HEK293T (cell line): Measurements from ENCODE around the gene GRB7.

Source experiments
- CTCF ChIA-PET: fragments of 350-600 bp; formaldehyde crosslinking; extraction: SDS; loops from one replicate; lab custom pipeline; 2021; ENCODE audit warnings: antibody characterized with exemption, inconsistent platforms; lab: Yijun Ruan, JAX
- POLR2A ChIA-PET: fragments of 350-600 bp; formaldehyde crosslinking; extraction: SDS; loops from one replicate; lab custom pipeline; 2020; ENCODE audit warnings: antibody characterized with exemption, inconsistent platforms; lab: Yijun Ruan, JAX
- DNase-seq: peaks from one replicate; pipeline ENCODE4 v3.0.0; 2012; ENCODE audit warnings: mixed read lengths; ENCODE audit errors: extremely low spot score
- ARNT ChIP-seq: fragments of 450-650 bp; IDR thresholded peaks from 2 replicates; pipeline ENCODE4 v1.6.1; 2017; ENCODE audit warnings: mild to moderate bottlenecking
- BHLHE40 ChIP-seq: fragments of 450-650 bp; IDR thresholded peaks from 2 replicates; pipeline ENCODE4 v1.6.1; 2016; ENCODE audit warnings: mild to moderate bottlenecking, moderate library complexity, borderline replicate concordance
- CTBP1 ChIP-seq: fragments of 450-650 bp; IDR thresholded peaks from 2 replicates; pipeline ENCODE4 v1.6.1; 2016; ENCODE audit warnings: borderline replicate concordance
- ELF4 ChIP-seq: fragments of 450-650 bp; IDR thresholded peaks from 2 replicates; pipeline ENCODE4 v1.6.1; 2017; ENCODE audit warnings: antibody characterized with exemption
- FOXA1 ChIP-seq: fragments of 450-650 bp; IDR thresholded peaks from 2 replicates; pipeline ENCODE4 v1.6.1; 2016; ENCODE audit warnings: mild to moderate bottlenecking
- FOXK2 ChIP-seq: fragments of 450-650 bp; IDR thresholded peaks from 2 replicates; pipeline ENCODE4 v1.6.1; 2016; ENCODE audit warnings: mild to moderate bottlenecking
- FOXM1 ChIP-seq: fragments of 450-650 bp; IDR thresholded peaks from 2 replicates; pipeline ENCODE4 v1.6.1; 2017; ENCODE audit warnings: mild to moderate bottlenecking, borderline replicate concordance
- HDGF ChIP-seq: fragments of 450-650 bp; IDR thresholded peaks from 2 replicates; pipeline ENCODE4 v1.6.1; 2017; ENCODE audit warnings: antibody characterized with exemption, borderline replicate concordance
- L3MBTL2 ChIP-seq: fragments of 450-650 bp; conservative IDR thresholded peaks from 2 replicates; pipeline ENCODE4 v1.6.1; 2016; ENCODE audit warnings: mild to moderate bottlenecking
- LEF1 ChIP-seq: fragments of 450-650 bp; IDR thresholded peaks from 2 replicates; pipeline ENCODE4 v1.6.1; 2017; ENCODE audit warnings: mild to moderate bottlenecking, borderline replicate concordance
- NFRKB ChIP-seq: fragments of 450-650 bp; IDR thresholded peaks from 2 replicates; pipeline ENCODE4 v1.6.1; 2016; ENCODE audit warnings: mild to moderate bottlenecking, moderate library complexity
- SP1 ChIP-seq: fragments of 450-650 bp; IDR thresholded peaks from 2 replicates; pipeline ENCODE4 v1.6.1; 2017
- SUZ12 ChIP-seq: fragments of 450-650 bp; IDR thresholded peaks from 2 replicates; pipeline ENCODE4 v1.6.1; 2016; ENCODE audit warnings: mild to moderate bottlenecking
- TARDBP ChIP-seq: fragments of 450-650 bp; IDR thresholded peaks from 2 replicates; pipeline ENCODE4 v1.6.1; 2016
- ZNF384 ChIP-seq: fragments of 450-650 bp; IDR thresholded peaks from 2 replicates; pipeline ENCODE4 v1.6.1; 2016
- TF ChIP-seq, protein P1 (sequence below): fragments of 450-650 bp; IDR thresholded peaks from 2 replicates; pipeline ENCODE4 v1.6.1; 2016

GRB7 gene

DNA sequence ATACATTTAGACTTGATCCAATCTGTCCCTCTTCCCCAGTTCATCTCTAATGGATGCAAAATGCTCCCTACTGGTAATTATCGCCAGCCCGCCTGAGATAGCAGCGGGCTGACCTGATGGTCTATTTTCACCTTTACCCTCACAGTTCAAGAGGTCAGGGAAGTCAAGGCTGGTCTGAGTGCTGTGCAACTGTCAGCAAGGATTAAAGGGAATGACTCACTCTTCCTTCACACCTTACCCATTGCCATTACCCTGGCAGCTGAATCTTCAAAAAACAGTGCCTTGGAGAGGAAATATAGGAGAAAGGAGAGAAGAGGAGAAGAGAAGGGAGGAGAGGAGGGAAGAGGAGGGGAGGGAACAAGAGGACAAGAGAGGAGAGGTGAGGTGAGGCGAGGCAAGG, 36.3 kb downstream of the GRB7 start:
- DNase-seq = no peak
- ChIA-PET CTCF (no interaction called here), POLR2A (no interaction called here)
- TF ChIP-seq TARDBP (no peak), FOXK2 (no peak)
- TF ChIP-seq, protein P1, sequence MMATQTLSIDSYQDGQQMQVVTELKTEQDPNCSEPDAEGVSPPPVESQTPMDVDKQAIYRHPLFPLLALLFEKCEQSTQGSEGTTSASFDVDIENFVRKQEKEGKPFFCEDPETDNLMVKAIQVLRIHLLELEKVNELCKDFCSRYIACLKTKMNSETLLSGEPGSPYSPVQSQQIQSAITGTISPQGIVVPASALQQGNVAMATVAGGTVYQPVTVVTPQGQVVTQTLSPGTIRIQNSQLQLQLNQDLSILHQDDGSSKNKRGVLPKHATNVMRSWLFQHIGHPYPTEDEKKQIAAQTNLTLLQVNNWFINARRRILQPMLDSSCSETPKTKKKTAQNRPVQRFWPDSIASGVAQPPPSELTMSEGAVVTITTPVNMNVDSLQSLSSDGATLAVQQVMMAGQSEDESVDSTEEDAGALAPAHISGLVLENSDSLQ = no peak

GRCh38 chr17:39775031-39775430, 37.3 kb downstream of the GRB7 start:
- ChIA-PET CTCF (no interaction called here), POLR2A (no interaction called here)

DNA sequence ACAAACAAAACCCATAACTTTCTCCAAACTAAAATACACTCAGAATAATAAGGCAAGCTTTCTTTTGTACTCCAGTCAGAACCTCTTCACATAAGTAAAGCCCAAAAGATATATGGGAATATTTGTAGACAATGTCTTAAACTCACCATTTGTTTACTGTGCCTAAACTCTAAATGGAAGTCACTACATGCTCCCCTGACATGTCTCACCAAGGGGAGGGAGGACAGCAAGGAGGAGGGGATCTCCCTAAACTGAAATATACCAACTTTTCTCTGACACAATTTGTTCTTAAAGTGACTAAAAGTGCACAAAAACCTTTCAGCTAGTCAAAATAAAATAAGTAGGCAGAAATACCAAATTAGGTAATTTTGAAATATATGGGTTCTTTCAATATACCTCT, 38.5 kb downstream of the GRB7 start:
- ChIA-PET CTCF (no interaction called here), POLR2A (no interaction called here)
- no peak for DNase-seq
- TF ChIP-seq FOXM1 (no peak), HDGF (no peak)

More at GRCh38 chr17:39775031-39775430, 37.3 kb downstream of the GRB7 start:
- TF ChIP-seq FOXA1 (no peak), LEF1 (no peak), FOXM1 (no peak), ZNF384 (no peak), ELF4 (no peak), SUZ12 (no peak), TARDBP (no peak), FOXK2 (no peak)
- no peak for DNase-seq

DNA sequence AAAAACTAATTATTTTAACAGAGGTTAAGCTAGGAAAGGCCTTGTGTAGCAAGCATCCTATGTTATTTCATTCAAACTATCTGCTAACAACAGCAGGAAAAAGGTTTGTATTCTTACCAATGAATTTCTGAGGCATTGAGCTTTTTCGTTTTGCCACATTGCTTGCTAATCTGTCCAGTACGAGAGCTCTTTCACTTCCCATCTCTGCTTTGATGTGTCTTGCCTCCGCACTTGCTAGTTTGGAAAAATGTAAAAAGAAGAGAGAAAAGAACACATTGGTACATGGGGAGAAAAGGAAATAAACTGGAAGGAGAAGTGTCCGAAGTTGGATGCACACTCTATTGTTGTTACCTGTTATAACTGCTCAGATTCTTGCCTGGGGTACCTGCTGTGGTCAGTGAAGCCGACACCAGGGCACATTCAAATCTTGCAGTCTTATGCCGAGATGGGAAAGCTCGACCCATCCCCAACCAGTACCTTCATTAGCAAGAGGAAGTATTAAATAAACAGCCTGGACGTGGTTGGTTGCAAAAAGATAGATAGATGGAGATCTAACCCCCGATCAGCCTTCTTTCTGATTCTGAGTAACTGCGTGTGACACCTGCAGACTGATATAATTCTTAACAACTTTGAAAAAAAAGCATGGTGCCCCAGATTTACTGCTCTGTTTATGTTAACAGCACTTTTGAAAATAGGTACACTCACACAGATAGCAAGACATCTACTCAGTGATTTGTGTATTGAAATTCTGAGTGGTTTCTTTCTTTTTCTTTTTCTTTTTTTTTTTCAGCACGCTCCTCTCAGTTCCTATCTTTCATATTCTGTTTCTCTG, 40.0 kb downstream of the GRB7 start:
- DNase-seq = no peak
- ChIA-PET CTCF (no interaction called here), POLR2A (no interaction called here)
- TF ChIP-seq FOXK2 = no peak
- TF ChIP-seq BHLHE40 = no peak
- TF ChIP-seq SUZ12 = no peak
- TF ChIP-seq CTBP1 = no peak
- TF ChIP-seq NFRKB = no peak
- no peak for TF ChIP-seq ZNF384

DNA sequence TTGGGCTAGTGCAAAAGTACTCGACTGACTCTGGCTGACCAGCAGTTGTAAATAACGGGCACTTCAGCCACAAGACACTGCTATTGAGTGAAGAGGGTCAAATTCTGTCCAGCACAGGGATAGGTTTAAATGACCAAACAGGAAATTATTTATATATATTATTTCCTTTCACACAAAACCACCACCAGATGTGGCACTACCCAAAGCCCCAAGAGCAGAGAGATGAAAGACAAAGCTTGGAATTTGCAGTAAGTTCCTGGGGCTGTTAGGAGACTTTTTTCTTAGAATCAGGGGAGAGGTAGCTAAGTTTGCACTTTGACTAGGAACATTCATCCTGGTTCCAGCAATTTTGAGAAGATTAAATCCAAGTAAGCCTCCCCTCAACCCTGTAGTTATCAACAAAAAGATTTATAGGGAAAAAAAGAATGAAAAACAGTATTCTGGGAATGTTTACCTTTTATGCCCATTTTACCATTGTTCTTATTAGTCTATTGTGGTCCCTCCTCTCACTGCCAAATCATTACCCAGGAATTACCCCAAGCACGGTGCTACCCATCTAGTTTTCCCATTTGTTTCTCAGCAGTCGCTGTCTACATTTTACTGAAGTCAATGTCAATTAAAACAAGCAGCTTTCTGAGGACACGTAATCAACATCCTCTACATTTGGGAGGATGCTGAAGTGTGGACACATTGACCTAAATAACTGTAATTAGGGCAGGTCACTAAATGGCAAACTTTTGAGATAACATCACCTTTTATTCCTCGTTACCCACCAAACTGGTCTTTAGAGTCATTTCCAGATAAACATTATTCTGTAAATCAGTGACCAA, 43.5 kb downstream of the GRB7 start:
- CTCF ChIA-PET = interaction anchor here (0.7 kb wide), 1 partner anchor 11 kb away, joined by 4 read pairs; no protein-coding TSS in a partner anchor
- POLR2A ChIA-PET = no interaction called here
- no peak for TF ChIP-seq FOXM1
- TF ChIP-seq LEF1 = no peak
- TF ChIP-seq CTBP1 = no peak
- TF ChIP-seq ELF4 = no peak
- no peak for TF ChIP-seq FOXK2
- TF ChIP-seq FOXA1 = no peak
- TF ChIP-seq, protein P1 = no peak
- TF ChIP-seq ARNT = no peak
- no peak for TF ChIP-seq NFRKB
- no peak for TF ChIP-seq ZNF384
- TF ChIP-seq BHLHE40 = no peak
- no peak for TF ChIP-seq SP1
- no peak for TF ChIP-seq HDGF
- TF ChIP-seq TARDBP = no peak
- no peak for TF ChIP-seq SUZ12
- TF ChIP-seq L3MBTL2 = no peak
- no peak for DNase-seq

DNA sequence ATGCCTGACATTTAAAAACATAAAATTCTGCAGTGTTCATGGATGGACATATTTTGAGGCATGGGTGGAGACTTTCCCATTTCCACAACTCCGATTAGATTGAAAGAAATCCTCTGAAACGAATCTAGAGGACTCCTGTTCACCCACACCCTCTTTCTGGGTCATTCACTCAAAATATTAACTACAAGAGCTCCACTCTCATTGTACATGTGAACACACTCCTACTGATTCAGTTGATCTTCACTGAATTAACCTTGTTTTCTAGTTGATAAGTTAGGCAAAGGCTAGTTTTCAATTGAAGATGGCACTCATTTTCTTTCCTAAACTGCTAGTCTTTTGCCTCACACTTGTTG, 44.1 kb downstream of the GRB7 start:
- TF ChIP-seq FOXK2 = no peak
- no peak for TF ChIP-seq CTBP1
- TF ChIP-seq L3MBTL2 = no peak
- TF ChIP-seq ARNT = no peak
- TF ChIP-seq, protein P1 = no peak
- TF ChIP-seq SP1 = no peak
- TF ChIP-seq ZNF384 = no peak
- no peak for TF ChIP-seq ELF4
- no peak for TF ChIP-seq NFRKB
- TF ChIP-seq LEF1 = no peak
- no peak for TF ChIP-seq FOXM1
- no peak for TF ChIP-seq HDGF
- DNase-seq = no peak
- ChIA-PET CTCF (interaction anchor here (0.7 kb wide), 1 partner anchor 10 kb away, joined by 4 read pairs; no protein-coding TSS in a partner anchor), POLR2A (no interaction called here)
